Upper lobe of left lung (tissue), 6 donors: Measurements from ENCODE around the gene CCDC92. TPM values are rescaled to one million over a fixed set of nuclear protein-coding genes. Genes with fewer than 3 reads are reported as not detected.

Source experiments
- ATAC-seq, 2 donors: fragments of 200-7000 bp; cut with Tn5 transposase; one replicate each; pipeline ENCODE4 v1.9.1; 2022; ENCODE audit warnings: mild to moderate bottlenecking in 2 of 2, moderate library complexity in 2 of 2; ENCODE audit not compliant: low FRiP score in 2 of 2
- DNase-seq, 2 donors: peaks; one replicate each; pipeline ENCODE4 v3.0.0-alpha.2; 2019 to 2020
- H3K27ac ChIP-seq, 4 donors: fragments of 200-600 bp; sonication (generic); one replicate each; pipeline ENCODE4 v1.5.1; 2016 to 2019
- H3K27me3 ChIP-seq, 4 donors: fragments of 200-600 bp; sonication (generic); one replicate each; pipeline ENCODE4 v1.5.1; 2017 to 2019
- H3K36me3 ChIP-seq, 4 donors: fragments of 200-600 bp; sonication (generic); one replicate each; pipeline ENCODE4 v1.5.1; 2016 to 2019
- H3K4me1 ChIP-seq, 4 donors: fragments of 200-600 bp; sonication (generic); one replicate each; pipeline ENCODE4 v1.5.1; 2018 to 2019
- H3K4me3 ChIP-seq, 4 donors: fragments of 200-600 bp; sonication (generic); one replicate each; pipeline ENCODE4 v1.5.1; 2017 to 2019; ENCODE audit warnings: mild to moderate bottlenecking in 2 of 4, moderate library complexity in 1 of 4
- H3K9me3 ChIP-seq, 4 donors: fragments of 200-600 bp; sonication (generic); one replicate each; pipeline ENCODE4 v1.5.1; 2018 to 2019
- CTCF ChIP-seq, 6 experiments: fragments of 450-650 bp in 4 of 6; fragments of 200-600 bp in 2 of 6; sonication (generic) in 2 of 6; IDR thresholded peaks; one replicate each; pipeline ENCODE4 v1.5.1; 2016 to 2019; ENCODE audit warnings: antibody characterized with exemption in 6 of 6
- EP300 ChIP-seq, 4 donors: sonication (generic); formaldehyde crosslinking; IDR thresholded peaks; one replicate each; pipeline ENCODE4 v1.5.1; 2017; ENCODE audit warnings: antibody characterized with exemption in 4 of 4, control low read depth in 2 of 4
- POLR2A ChIP-seq, 4 donors: fragments of 450-650 bp; IDR thresholded peaks; one replicate each; pipeline ENCODE4 v1.5.1; 2016 to 2017; ENCODE audit warnings: antibody characterized with exemption in 4 of 4, mild to moderate bottlenecking in 2 of 4
- POLR2AphosphoS5 ChIP-seq, 2 donors: sonication (generic); formaldehyde crosslinking; IDR thresholded peaks; one replicate each; pipeline ENCODE4 v1.5.1; 2017; ENCODE audit warnings: antibody characterized with exemption in 2 of 2
- WGBS, 2 donors: methylation state at CpG; one replicate each; pipeline ENCODE4 v1.1.5; 2017 to 2018; 5-methylcytosine and 5-hydroxymethylcytosine counted together
- total RNA-seq, 6 donors: library from RNA; depleted of rRNA in 4 of 6; stranded (reverse); fragments of >200 nt in 4 of 6; gene quantifications; one replicate each; pipeline versions ENCODE4 v1.1.0 to v1.2.1, GENCODE V29; 2016 to 2021
- donor health status: DM: no; HTN: no; CAD: no; lungs with moderate emphysema.
- donor health status: DM: no; HTN: yes; CAD: no; lungs with severe emphysema.

CCDC92 gene
- total RNA-seq, 6 donors from 2014 or later = 33.8 to 48.9 (median 43.7) TPM

DNA sequence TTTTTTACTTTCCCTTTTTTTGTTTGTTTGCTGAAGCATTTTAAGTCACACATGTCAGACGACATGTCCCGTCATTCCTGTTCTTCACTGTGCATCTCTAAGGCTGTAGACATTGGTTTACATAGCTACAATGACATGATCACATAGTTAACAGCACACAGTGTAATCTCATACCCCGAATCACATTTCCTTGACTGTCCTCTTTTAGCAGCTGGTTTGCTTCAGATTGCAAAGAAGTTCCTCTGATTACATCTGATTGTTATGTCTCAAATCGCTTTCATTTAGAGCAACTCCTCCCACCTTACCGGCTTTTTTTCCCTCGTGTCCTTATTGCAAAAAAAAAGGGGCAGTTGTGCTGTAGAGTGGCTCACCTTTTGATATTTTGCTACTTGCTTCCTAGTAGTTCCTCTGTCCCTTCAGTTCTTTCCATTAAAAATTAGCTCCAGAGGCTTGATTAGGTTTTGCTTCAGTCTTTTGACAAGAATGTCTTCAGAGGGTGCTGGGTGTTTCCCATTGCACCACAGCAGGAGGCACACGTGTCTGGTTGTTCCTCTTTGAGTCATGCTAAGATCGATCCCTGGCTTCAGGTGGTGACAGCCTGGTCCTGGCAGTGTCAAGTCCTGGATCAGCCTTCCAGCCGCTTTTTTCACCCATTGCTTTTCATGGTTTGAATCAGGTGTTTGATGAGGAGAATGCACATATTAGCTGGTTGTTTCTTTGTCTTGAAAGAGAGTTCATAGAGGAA lies 35.4 kb upstream of the CCDC92 start:
- no peaks in the 10 kb centered on the region for H3K9me3 ChIP-seq
- no peak for ATAC-seq
- no peak for DNase-seq
- H3K27ac ChIP-seq = no peak overlapping the region
- no peaks in the 10 kb centered on the region for H3K27me3 ChIP-seq
- peaks cover 4 to 44% (median 13%) of the 10 kb centered on the region in 4 donors for H3K4me1 ChIP-seq
- no peak overlapping the region for H3K4me3 ChIP-seq
- 50 to 51% methylated on average over 9 of the region's 9 CpGs for WGBS, 2 donors
- peaks cover 14 to 48% (median 20%) of the 10 kb centered on the region in 4 donors for H3K36me3 ChIP-seq
- TF ChIP-seq CTCF (IDR thresholded peaks at IDR 0.05) = no peak
- no peak for TF ChIP-seq EP300 (IDR thresholded peaks at IDR 0.05)
- TF ChIP-seq POLR2AphosphoS5 (IDR thresholded peaks at IDR 0.05) = no peak
- TF ChIP-seq POLR2A (IDR thresholded peaks at IDR 0.05) = no peak

DNA sequence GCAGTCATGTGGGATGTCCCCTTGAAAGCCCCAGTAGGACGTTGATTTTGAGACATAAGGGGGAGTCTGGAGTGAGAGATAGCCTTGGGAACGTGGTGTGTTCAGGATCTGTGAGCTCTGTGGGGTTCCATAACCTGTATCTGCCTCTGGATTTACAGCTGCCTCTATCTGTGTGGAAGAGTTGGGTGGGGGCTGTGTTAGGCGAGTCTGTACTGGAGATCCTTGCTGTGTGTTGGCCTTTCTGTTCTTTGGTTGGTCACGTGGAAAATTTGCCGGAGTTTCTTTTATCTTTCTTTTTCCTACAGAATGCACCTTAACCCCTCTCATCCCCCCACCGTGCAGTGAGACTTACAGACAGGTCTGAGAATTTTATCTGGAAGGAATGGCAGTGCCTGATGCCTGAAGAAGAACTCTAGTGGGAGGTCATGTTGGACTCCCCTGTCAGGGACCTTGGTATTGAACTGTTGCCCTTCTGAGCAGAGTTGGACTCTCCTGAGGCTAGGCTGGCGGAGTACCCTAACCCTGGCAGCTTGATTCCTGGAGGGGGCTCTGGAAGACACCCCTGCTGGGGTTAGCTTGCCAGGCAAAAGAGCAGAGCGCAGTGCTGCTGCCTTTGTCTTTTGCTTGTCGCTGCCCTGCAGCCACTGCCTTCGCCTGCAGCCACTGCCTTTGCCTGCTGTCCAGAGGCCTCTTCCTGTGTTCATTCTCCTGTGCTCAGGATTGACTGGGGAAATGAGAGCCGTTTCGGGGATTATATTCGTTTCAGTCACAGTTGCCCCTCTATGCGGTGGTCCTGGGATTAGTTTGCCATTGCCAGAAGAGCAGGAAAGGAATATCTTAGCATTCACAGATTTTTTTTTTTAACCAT lies 34.4 kb upstream of the CCDC92 start:
- H3K4me1 ChIP-seq = peaks cover 13 to 46% (median 20%) of the 10 kb centered on the region in 4 donors
- no peaks in the 10 kb centered on the region for H3K9me3 ChIP-seq
- ATAC-seq (no peak), DNase-seq (peak in 1 of 2 donors; percentile 12)
- no peaks in the 10 kb centered on the region for H3K27me3 ChIP-seq
- 82 to 84% methylated on average over 14 of the region's 14 CpGs for WGBS, 2 donors
- no peak overlapping the region for H3K27ac ChIP-seq
- TF ChIP-seq EP300 (IDR thresholded peaks at IDR 0.05) (no peak), POLR2A (IDR thresholded peaks at IDR 0.05) (no peak), CTCF (IDR thresholded peaks at IDR 0.05) (no peak), POLR2AphosphoS5 (IDR thresholded peaks at IDR 0.05) (no peak)
- peaks cover 10 to 39% (median 11%) of the 10 kb centered on the region in 4 donors for H3K36me3 ChIP-seq
- H3K4me3 ChIP-seq = no peak overlapping the region

- DNase-seq = no peak
Measured at GRCh38 chr12:124006085-124006845, 33.6 kb upstream of the CCDC92 start.

More at GRCh38 chr12:124006085-124006845, 33.6 kb upstream of the CCDC92 start:
- no peak for TF ChIP-seq POLR2AphosphoS5 (IDR thresholded peaks at IDR 0.05)
- no peak for TF ChIP-seq CTCF (IDR thresholded peaks at IDR 0.05)
- no peak for TF ChIP-seq POLR2A (IDR thresholded peaks at IDR 0.05)
- TF ChIP-seq EP300 (IDR thresholded peaks at IDR 0.05) = no peak
- H3K4me1 ChIP-seq = peaks cover 14 to 46% (median 21%) of the 10 kb centered on the region in 4 donors
- ATAC-seq = peak in 1 of 2 donors; percentile 19
- peaks cover 3 to 35% (median 9%) of the 10 kb centered on the region in 4 donors for H3K36me3 ChIP-seq
- H3K4me3 ChIP-seq = no peak overlapping the region
- no peaks in the 10 kb centered on the region for H3K27me3 ChIP-seq
- 59 to 65% methylated on average over 11 of the region's 11 CpGs for WGBS, 2 donors
- H3K9me3 ChIP-seq = no peaks in the 10 kb centered on the region
- H3K27ac ChIP-seq = no peak overlapping the region
